DMS153 treated with DMSO at 0.1 percent for 48 hours (cell line): ENCODE measurements around the gene SIAH1.
"Not testable (repeated sequence)": the region's sequence is repeated elsewhere in the genome, so short reads cannot be mapped to it uniquely, and the experiment has no call there.

Experiments used
- DNase-seq: peaks from one replicate; lab custom pipeline; 2025; ENCODE audit not compliant: unreplicated experiment; lab: John Stamatoyannopoulos, UW

The SIAH1 gene

GRCh38 chr16:48393485-48394354 is 8.5 kb upstream of the SIAH1 start:
- no peak for DNase-seq

- no peak for DNase-seq
Observed at GRCh38 chr16:48392407-48392806, 7.2 kb upstream of the SIAH1 start.

GRCh38 chr16:48386559-48387312 is 1.5 kb upstream of the SIAH1 start:
- DNase-seq: no peak

- DNase-seq: no peak
Observed at GRCh38 chr16:48384520-48385252, 527 bp downstream of the SIAH1 start.

GRCh38 chr16:48383877-48384519 is 1.2 kb downstream of the SIAH1 start:
- DNase-seq: no peak

DNA sequence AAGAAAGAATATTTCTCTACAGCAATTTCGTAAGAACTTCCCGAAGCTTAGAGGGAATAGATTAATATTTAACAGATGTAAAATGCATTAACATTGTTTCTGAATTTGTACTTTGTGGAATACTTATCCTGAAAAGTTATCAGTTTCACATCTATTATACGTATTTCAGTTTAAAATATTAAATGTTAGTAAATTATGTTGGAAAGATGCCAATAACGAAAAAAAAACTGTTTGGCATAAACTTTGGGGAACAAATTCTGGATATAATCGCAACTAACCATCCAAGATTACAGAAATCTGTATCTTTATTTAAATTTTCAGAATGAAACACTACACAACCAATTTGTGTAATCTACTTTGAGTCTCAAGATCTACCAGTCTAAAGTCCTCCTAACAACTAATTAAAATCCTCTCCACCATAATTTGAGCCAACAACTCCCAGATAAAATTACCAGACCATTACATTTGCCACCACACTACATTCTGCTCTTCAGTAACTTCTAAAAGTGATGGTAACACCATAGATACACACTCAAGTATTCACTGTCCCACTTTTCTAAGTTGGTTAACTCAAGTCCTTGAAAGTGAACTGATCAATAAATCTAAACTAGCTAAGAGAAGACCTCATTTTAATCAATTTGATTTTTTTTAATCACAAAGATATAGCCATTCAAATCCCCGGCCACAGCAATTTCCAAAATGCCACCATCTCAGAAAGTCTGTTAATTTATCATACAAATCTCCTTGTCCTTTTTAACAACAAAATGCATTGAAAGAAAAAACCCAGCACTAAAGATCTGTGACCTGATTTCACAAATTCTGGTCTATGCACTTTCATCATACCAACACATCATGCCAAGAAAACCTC is 2.0 kb downstream of the SIAH1 start:
- DNase-seq: no peak

GRCh38 chr16:48382131-48382530 is 3.1 kb downstream of the SIAH1 start:
- DNase-seq: no peak

DNA sequence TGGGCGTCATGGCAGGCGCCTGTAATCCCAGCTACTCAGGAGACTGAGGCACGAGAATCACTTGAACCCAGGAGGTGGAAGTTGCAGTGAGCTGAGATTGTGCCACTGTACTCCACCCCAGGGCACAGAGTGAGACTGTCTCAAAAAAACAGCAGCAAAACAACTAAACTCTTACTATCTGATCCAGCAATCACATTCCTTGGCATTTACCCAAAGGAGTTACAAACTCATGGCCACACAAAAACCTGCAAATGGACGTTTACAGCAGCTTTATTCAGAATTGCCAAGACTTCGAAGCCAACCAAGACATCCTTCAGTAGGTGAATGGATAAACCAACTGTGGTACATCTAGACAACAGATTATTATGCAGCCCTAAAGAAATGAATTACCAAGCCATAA is 4.0 kb downstream of the SIAH1 start:
- DNase-seq: no peak

GRCh38 chr16:48378836-48379235 is 6.4 kb downstream of the SIAH1 start:
- DNase-seq: no peak

GRCh38 chr16:48378276-48378675 is 6.9 kb downstream of the SIAH1 start:
- DNase-seq: no peak

DNA sequence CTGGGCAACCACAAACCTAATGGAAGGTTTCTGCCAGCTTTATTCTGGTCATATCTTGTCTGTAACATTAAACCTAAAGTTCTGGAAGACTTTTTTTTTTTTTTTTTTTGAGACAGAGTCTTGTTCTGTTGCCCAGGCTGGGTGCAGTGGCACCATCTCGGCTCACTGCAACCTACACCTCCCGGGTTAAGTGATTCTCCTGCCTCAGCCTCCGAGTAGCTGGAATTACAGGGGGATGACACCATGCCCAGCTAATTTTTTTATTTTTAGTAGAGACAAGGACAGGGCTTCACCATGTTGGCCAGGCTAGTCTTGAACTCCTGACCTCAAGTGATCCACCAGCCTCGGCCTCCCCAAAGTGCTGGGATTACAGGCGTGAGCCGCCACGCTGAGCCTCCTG is 7.9 kb downstream of the SIAH1 start:
- DNase-seq: not testable (repeated sequence)

- DNase-seq: no peak
Observed at GRCh38 chr16:48374255-48374654, 11.0 kb downstream of the SIAH1 start.

- no peak for DNase-seq
Observed at GRCh38 chr16:48373258-48374029, 11.8 kb downstream of the SIAH1 start.

DNA sequence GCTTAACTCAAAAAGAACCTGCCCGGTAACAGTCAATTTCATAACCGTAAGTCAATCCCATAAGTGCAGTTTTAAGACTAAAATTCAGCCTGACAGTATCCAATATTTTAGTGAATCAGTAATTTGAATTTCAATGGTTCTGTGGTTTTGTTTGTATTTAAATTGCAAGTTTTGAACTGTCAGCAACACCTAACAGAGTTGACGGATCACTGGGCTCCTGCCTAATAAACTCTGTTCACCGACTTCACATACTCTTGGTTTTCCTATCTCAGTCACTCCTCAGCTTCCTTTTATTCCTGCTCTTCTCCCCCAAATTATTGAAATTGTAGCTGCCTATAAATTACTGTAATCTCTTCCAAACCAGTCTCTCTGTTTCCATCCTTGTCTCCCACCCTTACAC is 12.5 kb downstream of the SIAH1 start:
- no peak for DNase-seq

GRCh38 chr16:48371393-48371780 is 13.8 kb downstream of the SIAH1 start:
- no peak for DNase-seq

- DNase-seq: not testable (repeated sequence)
Observed at GRCh38 chr16:48370668-48371392, 14.4 kb downstream of the SIAH1 start.

GRCh38 chr16:48370229-48370628 is 15.0 kb downstream of the SIAH1 start:
- DNase-seq: no peak

GRCh38 chr16:48369765-48370164 is 15.4 kb downstream of the SIAH1 start:
- DNase-seq: no peak
